ENCODE data around the gene ATRX.

GRCh38 chrX:77771601-77772000, 14.4 kb downstream of the ATRX start:
- no peak for TF ChIP-seq FOXJ3 (CRISPR knock-in tag; IDR thresholded peaks at IDR 0.05)
- no peak for TF ChIP-seq CTCF (IDR thresholded peaks at IDR 0.05)
- no peak for TF ChIP-seq NRF1 (IDR thresholded peaks at IDR 0.05; ENCODE audit: low read depth, low read length)
- TF ChIP-seq SIN3A (IDR thresholded peaks at IDR 0.05; ENCODE audit: borderline replicate concordance, low read depth, low read length), result no peak
- no peak for TF ChIP-seq MXI1 (IDR thresholded peaks at IDR 0.05; ENCODE audit: low read depth, low read length)
- TF ChIP-seq, protein P1, sequence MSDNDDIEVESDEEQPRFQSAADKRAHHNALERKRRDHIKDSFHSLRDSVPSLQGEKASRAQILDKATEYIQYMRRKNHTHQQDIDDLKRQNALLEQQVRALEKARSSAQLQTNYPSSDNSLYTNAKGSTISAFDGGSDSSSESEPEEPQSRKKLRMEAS (IDR thresholded peaks at IDR 0.05; ENCODE audit: low read depth), result no peak
- TF ChIP-seq TEAD4 (IDR thresholded peaks at IDR 0.05; ENCODE audit: borderline replicate concordance, insufficient read depth), result no peak
- no peak for TF ChIP-seq TCF12 (IDR thresholded peaks at IDR 0.05)
- no peak for TF ChIP-seq RCOR1 (IDR thresholded peaks at IDR 0.05; ENCODE audit: low read length)
- TF ChIP-seq EZH2phosphoT487 (IDR thresholded peaks at IDR 0.05; ENCODE audit: borderline replicate concordance, low read depth), result no peak

Data from SK-N-SH (cell line).